ENCODE data around the gene TSC22D2.
"Not testable (repeated sequence)": the region's sequence is repeated elsewhere in the genome, so short reads cannot be mapped to it uniquely, and the experiment has no call there.

Gene TSC22D2

GRCh38 chr3:150494411-150494977 lies 86.4 kb downstream of the TSC22D2 start:
- no peak for DNase-seq

GRCh38 chr3:150495149-150495548 lies 87.1 kb downstream of the TSC22D2 start:
- DNase-seq = peak; percentile 24 to 31

DNA sequence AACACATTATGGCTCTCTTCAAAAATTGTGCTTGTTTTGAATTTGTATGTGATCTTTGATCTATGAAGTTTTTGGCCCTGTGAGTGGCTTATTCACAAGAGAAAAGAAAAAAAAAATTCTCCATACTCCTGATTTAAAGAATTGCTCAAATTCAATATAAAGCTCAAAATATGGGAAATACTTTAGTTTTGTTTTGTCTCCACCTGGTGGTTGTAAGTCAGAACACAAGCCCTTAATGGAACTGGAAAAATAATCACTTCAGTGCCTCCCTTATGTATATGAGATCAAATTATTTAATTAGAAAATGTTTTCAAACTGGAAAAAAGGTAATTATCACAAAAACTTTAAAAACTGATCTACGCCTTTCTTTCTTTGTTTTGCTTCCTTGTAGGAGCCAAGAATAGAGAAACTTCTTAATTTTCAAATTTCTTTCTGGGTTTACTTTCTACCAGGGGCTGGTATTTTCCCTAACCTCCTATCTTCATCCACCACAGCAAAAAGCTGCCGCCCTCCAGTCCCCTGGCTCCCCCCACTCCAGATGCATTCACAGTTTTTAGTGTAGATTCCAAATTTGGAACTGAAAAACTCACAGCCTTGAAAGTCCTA lies 87.6 kb downstream of the TSC22D2 start:
- peak; percentile 61 to 74 for DNase-seq

DNA sequence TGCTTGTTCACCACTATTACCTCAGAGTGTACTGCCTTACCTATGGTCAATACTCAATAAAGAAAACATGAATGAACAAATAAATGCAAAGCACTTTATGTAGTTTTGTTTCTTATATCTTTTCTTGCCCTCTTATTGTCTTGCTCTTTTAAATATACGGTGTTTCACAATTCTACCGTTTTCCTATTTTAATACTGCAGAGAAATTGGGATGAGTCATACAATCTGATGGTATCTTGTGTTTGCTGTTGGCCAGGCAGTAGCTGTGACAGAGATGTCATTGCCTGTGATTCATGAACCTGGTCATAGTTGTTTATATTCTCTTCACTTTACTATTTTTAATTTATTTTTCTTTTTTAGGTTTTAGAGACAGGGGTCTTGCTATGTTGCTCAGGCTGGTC lies 89.9 kb downstream of the TSC22D2 start:
- no peak for DNase-seq

DNA sequence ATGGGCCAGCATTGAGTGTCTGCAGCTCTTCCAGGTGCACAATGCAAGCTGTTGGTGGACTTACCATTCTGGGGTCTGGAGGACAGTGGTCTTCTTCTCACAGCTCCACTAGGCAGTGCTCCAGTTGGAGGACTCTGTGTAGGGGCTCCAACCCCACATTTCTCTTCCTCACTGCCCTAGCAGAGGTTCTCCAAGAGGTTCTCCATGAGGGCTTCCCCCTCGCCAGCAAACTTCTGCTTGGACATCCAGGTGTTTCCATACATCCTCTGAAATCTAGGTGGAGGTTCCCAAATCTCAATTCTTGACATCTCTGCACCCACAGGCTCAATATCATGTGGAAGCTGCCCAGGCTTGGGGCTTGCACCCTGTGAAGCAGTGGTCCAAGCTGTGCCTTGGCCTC lies 92.9 kb downstream of the TSC22D2 start:
- not testable (repeated sequence) for DNase-seq

- DNase-seq = no peak
Observed at GRCh38 chr3:150503402-150504099, 95.5 kb downstream of the TSC22D2 start.

DNA sequence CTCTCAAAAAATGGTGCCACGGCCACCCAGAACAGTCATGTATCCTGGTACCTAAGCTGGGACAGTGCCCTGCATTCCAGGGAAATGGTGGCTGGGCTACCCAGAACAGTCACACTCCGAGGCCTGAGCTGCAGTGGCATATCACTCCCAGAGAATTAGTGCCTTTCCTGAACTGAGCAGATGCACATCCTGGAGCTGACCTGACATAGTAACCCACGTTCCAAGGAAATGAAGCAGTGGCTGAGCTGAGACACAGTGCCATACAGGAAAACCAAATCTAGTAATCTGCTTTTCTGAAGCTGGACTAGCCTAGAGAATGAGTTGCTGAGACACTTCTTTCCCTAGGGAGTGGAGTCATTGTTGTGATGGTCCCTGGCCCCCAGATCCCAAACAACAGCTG lies 96.4 kb downstream of the TSC22D2 start:
- DNase-seq = no peak

- DNase-seq = no peak
Observed at GRCh38 chr3:150508401-150508800, 100.3 kb downstream of the TSC22D2 start.

GRCh38 chr3:150509780-150510179 lies 101.7 kb downstream of the TSC22D2 start:
- no peak for DNase-seq

DNA sequence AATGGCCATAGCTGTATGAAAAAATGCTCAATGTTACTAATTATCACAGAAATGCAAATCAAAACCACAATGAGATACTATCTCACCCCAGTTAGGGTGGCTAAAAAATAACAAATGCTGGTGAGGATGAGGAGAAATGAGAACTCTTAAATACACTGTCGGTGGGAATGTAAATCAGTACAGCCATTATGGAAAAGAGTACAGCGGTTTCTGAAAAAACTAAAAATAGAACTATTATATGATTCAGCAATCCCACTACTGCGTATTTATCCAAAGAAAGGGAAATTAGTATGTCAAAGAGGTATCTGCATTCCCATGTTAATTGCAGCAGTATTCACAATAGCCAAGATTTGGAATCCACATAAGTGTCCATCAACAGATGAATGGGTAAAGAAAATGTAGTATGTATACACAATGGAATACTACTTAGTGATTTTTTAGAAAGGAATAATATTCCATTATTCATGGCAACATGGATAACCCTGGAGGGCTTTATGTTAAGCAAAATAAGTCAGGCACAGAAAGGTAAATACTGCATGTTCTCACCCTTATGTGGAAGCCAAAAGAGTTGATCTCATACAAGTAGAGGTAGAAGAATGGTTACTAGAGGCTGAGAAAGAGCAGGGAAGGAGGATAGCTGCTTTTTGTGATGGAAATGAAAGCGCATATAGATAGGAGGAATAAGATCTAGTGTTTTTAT lies 103.2 kb downstream of the TSC22D2 start:
- no peak for DNase-seq

DNA sequence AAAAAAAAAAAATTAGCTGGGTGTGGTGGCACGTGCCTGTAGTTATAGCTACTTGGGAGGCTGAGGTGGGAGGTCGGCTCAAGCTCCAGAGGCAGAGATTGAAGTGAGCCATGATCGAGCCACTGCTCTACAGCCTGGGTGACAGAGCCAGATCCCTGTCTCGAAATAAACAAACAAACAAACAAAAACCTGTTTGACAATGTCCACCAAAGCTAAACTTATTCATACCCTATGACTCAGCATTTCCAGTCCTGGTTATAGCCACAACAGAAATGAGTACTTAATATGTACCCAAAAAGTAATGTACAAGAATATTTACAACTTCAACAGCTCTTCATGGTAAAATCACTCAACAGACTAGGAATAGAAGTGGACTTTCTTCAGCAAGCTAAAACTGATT lies 107.1 kb downstream of the TSC22D2 start:
- no peak for DNase-seq

Data from Kasumi-1 (cell line).